ENCODE measurements around the gene NKIRAS1.

NKIRAS1 gene

DNA sequence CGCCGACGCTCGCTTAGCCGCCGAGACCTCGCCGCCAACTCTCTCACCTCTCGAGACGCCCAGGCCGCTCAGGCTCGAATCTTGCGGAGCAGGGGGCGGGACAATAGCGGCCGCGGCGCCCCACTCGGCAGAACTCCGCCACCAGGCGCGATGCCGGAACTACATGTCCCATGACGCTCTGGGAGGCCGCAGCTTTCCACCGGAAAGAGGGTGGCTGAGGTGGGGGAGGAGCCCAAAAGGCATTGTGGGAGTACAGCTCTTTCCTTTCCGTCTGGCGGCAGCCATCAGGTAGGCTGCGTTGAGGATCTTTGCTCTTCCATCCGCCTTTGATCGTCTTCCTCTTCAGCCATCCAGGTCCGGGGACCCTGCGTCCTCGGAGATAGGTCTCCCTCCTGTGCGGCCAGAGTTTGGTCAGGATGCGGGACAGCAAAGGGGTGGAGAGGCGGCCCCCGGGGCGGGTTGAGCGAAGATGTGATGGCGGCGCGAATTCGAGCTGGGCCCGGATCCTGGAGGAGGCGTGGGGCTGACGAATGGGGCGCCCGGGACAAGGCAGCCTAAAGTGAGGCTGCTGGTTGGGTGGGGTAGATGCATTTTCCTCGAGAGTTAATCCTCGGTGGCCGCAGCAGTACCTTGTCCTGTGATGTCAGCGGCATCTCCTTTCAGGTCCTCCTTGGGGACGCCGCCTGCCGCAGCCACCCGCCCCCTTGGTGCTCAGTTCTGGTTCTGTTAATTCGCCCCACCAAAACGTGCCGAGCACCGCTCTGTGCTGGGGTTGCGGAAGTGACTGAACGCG is at the start of gene NKIRAS1, which contains the start of gene RPL15:
NKIRAS1 (minus strand) TSS at position 105 of the 793 bp plus-strand sequence. CDS start 6,086 bp downstream, outside the sequence.
RPL15 (plus strand) TSS at position 247 of the 793 bp plus-strand sequence. CDS start 728 bp downstream, outside the sequence.
- peak within 1 kb of the TSS; percentile 92 for H3K4me2 ChIP-seq (ENCODE audit: low read depth, low read length, poor library complexity, severe bottlenecking)
- peak within 1 kb of the TSS; percentile 82 for H2AFZ ChIP-seq (ENCODE audit: low read depth, low read length, severe bottlenecking)
- H3F3A ChIP-seq (ENCODE audit: insufficient read depth) = peaks cover 53% of the 10 kb centered on the region
- peaks cover 26% of the 10 kb centered on the region for H3K36me3 ChIP-seq (ENCODE audit: low read length)
- H3K9me3 ChIP-seq (ENCODE audit: insufficient read depth, low read length) = no peaks in the 10 kb centered on the region
- H4K20me1 ChIP-seq (ENCODE audit: low read depth, low read length) = peaks cover 21% of the 10 kb centered on the region
- H3K79me2 ChIP-seq (ENCODE audit: insufficient read depth, low read length) = peaks cover 22% of the 10 kb centered on the region
- peak within 1 kb of the TSS; percentile 83 for H3K27ac ChIP-seq (ENCODE audit: low read depth, low read length)
- H3K9me2 ChIP-seq (replicated peaks; ENCODE audit: insufficient read depth, low read length) = no peaks in the 10 kb centered on the region
- no peak for TF ChIP-seq EZH2phosphoT487 (conservative IDR thresholded peaks at IDR 0.05; ENCODE audit: low read length)
- no peak for TF ChIP-seq CTCF (IDR thresholded peaks at IDR 0.05; ENCODE audit: insufficient read depth, low read length, poor library complexity, severe bottlenecking)
- peak within 1 kb of the TSS; percentile 97 for H3K4me3 ChIP-seq (ENCODE audit: insufficient read depth, low read length, poor library complexity, severe bottlenecking)
- H3K9ac ChIP-seq (ENCODE audit: low read length) = peak within 1 kb of the TSS; percentile 83
- H3K27me3 ChIP-seq (ENCODE audit: low read length) = no peaks in the 10 kb centered on the region

DNA sequence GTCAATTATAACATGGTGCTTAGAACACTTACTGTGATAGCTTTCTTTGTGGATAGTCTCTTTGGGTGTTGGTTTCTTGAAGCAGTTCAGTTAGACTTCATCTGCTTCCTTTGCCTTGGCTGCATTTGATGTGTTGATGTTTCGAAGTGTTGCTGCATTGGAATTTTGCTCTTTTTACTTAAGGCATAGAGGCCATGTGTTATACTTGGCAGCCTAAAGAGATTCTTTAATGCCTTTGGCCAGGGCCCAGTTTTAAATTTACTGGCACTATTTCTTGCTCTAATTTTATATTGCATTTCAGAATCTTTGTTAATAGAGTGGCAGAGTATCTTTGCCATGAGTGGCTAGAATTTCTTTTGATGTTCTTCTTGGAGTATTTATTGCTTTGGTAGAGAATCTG is 49.5 kb upstream of the NKIRAS1 start:
- Histone ChIP-seq H3K27me3 (ENCODE audit: low read length) (no peaks in the 10 kb centered on the region), H3K9me3 (ENCODE audit: insufficient read depth, low read length) (no peaks in the 10 kb centered on the region), H4K20me1 (ENCODE audit: low read depth, low read length) (no peaks in the 10 kb centered on the region), H3K9me2 (replicated peaks; ENCODE audit: insufficient read depth, low read length) (no peaks in the 10 kb centered on the region), H3K4me2 (ENCODE audit: low read depth, low read length, poor library complexity, severe bottlenecking) (no peak overlapping the region), H3K36me3 (ENCODE audit: low read length) (no peaks in the 10 kb centered on the region), H3K27ac (ENCODE audit: low read depth, low read length) (no peak overlapping the region), H3K9ac (ENCODE audit: low read length) (no peak overlapping the region), H3K4me3 (ENCODE audit: insufficient read depth, low read length, poor library complexity, severe bottlenecking) (no peak overlapping the region), H3F3A (ENCODE audit: insufficient read depth) (no peaks in the 10 kb centered on the region), H2AFZ (ENCODE audit: low read depth, low read length, severe bottlenecking) (no peak overlapping the region), H3K79me2 (ENCODE audit: insufficient read depth, low read length) (no peaks in the 10 kb centered on the region)
- TF ChIP-seq EZH2phosphoT487 (conservative IDR thresholded peaks at IDR 0.05; ENCODE audit: low read length) (no peak), CTCF (IDR thresholded peaks at IDR 0.05; ENCODE audit: insufficient read depth, low read length, poor library complexity, severe bottlenecking) (no peak)

GRCh38 chr3:23964537-23965235 is 47.9 kb upstream of the NKIRAS1 start:
- Histone ChIP-seq H3K4me3 (ENCODE audit: insufficient read depth, low read length, poor library complexity, severe bottlenecking) (no peak overlapping the region), H2AFZ (ENCODE audit: low read depth, low read length, severe bottlenecking) (no peak overlapping the region), H3K9me3 (ENCODE audit: insufficient read depth, low read length) (no peaks in the 10 kb centered on the region), H3K36me3 (ENCODE audit: low read length) (no peaks in the 10 kb centered on the region), H4K20me1 (ENCODE audit: low read depth, low read length) (no peaks in the 10 kb centered on the region), H3K27ac (ENCODE audit: low read depth, low read length) (no peak overlapping the region), H3K79me2 (ENCODE audit: insufficient read depth, low read length) (no peaks in the 10 kb centered on the region), H3K9me2 (replicated peaks; ENCODE audit: insufficient read depth, low read length) (no peaks in the 10 kb centered on the region), H3F3A (ENCODE audit: insufficient read depth) (0 out of 2 replicates have a peak, but pooled peaks cover 3% of the 10 kb centered on the region), H3K27me3 (ENCODE audit: low read length) (no peaks in the 10 kb centered on the region), H3K9ac (ENCODE audit: low read length) (no peak overlapping the region), H3K4me2 (ENCODE audit: low read depth, low read length, poor library complexity, severe bottlenecking) (no peak overlapping the region)
- TF ChIP-seq EZH2phosphoT487 (conservative IDR thresholded peaks at IDR 0.05; ENCODE audit: low read length) (no peak), CTCF (IDR thresholded peaks at IDR 0.05; ENCODE audit: insufficient read depth, low read length, poor library complexity, severe bottlenecking) (no peak)
